ENCODE data around the gene XIAP. TPM values are rescaled to one million over a fixed set of nuclear protein-coding genes. Genes with fewer than 3 reads are reported as not detected.

Gene XIAP
- total and polyA plus RNA-seq, 9 of the 15 experiments (the other 6 are each of a cell fraction or from before 2014, with no cell fraction given), result 5.7 to 40.5 (median 19.8) TPM

- TF ChIP-seq, protein P1, sequence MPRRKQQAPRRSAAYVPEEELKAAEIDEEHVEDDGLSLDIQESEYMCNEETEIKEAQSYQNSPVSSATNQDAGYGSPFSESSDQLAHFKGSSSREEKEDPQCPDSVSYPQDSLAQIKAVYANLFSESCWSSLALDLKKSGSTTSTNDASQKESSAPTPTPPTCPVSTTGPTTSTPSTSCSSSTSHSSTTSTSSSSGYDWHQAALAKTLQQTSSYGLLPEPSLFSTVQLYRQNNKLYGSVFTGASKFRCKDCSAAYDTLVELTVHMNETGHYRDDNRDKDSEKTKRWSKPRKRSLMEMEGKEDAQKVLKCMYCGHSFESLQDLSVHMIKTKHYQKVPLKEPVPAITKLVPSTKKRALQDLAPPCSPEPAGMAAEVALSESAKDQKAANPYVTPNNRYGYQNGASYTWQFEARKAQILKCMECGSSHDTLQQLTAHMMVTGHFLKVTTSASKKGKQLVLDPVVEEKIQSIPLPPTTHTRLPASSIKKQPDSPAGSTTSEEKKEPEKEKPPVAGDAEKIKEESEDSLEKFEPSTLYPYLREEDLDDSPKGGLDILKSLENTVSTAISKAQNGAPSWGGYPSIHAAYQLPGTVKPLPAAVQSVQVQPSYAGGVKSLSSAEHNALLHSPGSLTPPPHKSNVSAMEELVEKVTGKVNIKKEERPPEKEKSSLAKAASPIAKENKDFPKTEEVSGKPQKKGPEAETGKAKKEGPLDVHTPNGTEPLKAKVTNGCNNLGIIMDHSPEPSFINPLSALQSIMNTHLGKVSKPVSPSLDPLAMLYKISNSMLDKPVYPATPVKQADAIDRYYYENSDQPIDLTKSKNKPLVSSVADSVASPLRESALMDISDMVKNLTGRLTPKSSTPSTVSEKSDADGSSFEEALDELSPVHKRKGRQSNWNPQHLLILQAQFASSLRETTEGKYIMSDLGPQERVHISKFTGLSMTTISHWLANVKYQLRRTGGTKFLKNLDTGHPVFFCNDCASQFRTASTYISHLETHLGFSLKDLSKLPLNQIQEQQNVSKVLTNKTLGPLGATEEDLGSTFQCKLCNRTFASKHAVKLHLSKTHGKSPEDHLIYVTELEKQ (CRISPR knock-in tag; IDR thresholded peaks at IDR 0.05), result no peak
- TF ChIP-seq RBM39 (optimal IDR thresholded peaks at IDR 0.05; ENCODE audit: low read depth, low read length), result no peak
- TF ChIP-seq ZBTB8A (IDR thresholded peaks at IDR 0.05; ENCODE audit: partially characterized antibody), result no peak
- TF ChIP-seq, protein P2, sequence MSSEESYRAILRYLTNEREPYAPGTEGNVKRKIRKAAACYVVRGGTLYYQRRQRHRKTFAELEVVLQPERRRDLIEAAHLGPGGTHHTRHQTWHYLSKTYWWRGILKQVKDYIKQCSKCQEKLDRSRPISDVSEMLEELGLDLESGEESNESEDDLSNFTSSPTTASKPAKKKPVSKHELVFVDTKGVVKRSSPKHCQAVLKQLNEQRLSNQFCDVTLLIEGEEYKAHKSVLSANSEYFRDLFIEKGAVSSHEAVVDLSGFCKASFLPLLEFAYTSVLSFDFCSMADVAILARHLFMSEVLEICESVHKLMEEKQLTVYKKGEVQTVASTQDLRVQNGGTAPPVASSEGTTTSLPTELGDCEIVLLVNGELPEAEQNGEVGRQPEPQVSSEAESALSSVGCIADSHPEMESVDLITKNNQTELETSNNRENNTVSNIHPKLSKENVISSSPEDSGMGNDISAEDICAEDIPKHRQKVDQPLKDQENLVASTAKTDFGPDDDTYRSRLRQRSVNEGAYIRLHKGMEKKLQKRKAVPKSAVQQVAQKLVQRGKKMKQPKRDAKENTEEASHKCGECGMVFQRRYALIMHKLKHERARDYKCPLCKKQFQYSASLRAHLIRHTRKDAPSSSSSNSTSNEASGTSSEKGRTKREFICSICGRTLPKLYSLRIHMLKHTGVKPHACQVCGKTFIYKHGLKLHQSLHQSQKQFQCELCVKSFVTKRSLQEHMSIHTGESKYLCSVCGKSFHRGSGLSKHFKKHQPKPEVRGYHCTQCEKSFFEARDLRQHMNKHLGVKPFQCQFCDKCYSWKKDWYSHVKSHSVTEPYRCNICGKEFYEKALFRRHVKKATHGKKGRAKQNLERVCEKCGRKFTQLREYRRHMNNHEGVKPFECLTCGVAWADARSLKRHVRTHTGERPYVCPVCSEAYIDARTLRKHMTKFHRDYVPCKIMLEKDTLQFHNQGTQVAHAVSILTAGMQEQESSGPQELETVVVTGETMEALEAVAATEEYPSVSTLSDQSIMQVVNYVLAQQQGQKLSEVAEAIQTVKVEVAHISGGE (CRISPR knock-in tag; IDR thresholded peaks at IDR 0.05), result peak in 1 of 3 experiments; percentile 44; a peak in 1 of 6 replicates
- TF ChIP-seq ZNF324 (CRISPR knock-in tag; IDR thresholded peaks at IDR 0.05), result no peak
- TF ChIP-seq ZNF655 (CRISPR knock-in tag; IDR thresholded peaks at IDR 0.05), result no peak
- TF ChIP-seq TOE1 (IDR thresholded peaks at IDR 0.05; ENCODE audit: borderline replicate concordance), result 0 out of 2 replicates have a peak, but pooled peaks have one; percentile 11
- no peak for TF ChIP-seq TOE1 (CRISPR knock-in tag; IDR thresholded peaks at IDR 0.05; ENCODE audit: borderline replicate concordance, low read depth)
- TF ChIP-seq RBBP5 (IDR thresholded peaks at IDR 0.05; ENCODE audit: borderline replicate concordance, insufficient read depth, low read length, poor library complexity, severe bottlenecking), result peak; percentile 71
- no peak for TF ChIP-seq NR2C2 (CRISPR knock-in tag; IDR thresholded peaks at IDR 0.05)
- no peak; the same call in none of the 2 replicates for TF ChIP-seq NR2C2 (tag; IDR thresholded peaks at IDR 0.05)
- TF ChIP-seq E4F1 (CRISPR knock-in tag; IDR thresholded peaks at IDR 0.05; ENCODE audit: borderline replicate concordance), result no peak
These were observed 99.6 kb downstream of the XIAP start (continued) for GRCh38 chrX:123959281-123960063.
